T-helper 2 cell (primary cell): ENCODE measurements around the gene PAAF1.

Source experiments
- DNase-seq, 5 experiments: peaks; one replicate each; pipeline versions ENCODE4 v3.0.0 to v3.0.0-alpha.2; 2012 to 2022

Gene PAAF1

GRCh38 chr11:73974604-73975478, 98.0 kb downstream of the PAAF1 start:
- no peak for DNase-seq

GRCh38 chr11:73975479-73975757, 98.6 kb downstream of the PAAF1 start:
- no peak for DNase-seq

GRCh38 chr11:73976451-73977151, 99.8 kb downstream of the PAAF1 start:
- DNase-seq = no peak

- DNase-seq = no peak
Measured at GRCh38 chr11:73977856-73978519, 101.2 kb downstream of the PAAF1 start.

- DNase-seq = peak in 1 of 5 experiments; percentile 42
Measured at GRCh38 chr11:73978576-73979086, 101.8 kb downstream of the PAAF1 start.

GRCh38 chr11:73980001-73980961, 103.5 kb downstream of the PAAF1 start:
- DNase-seq = peak; percentile 26 to 94 (median 71)
